Keratinocyte (primary cell): Measurements from ENCODE around the gene TCN1. TPM values are rescaled to one million over a fixed set of nuclear protein-coding genes. Genes with fewer than 3 reads are reported as not detected.

Experiments used
- DNase-seq: peaks from one replicate; pipeline ENCODE4 v3.0.0-alpha.2; 2011; ENCODE audit warnings: low read depth, missing footprints, low spot score
- FAIRE-seq: peaks from 2 replicates; lab custom pipeline; 2011; peaks lifted over from hg19 to GRCh38; lab: Jason Lieb, UNC
- H2AFZ ChIP-seq: 2 replicates; pipeline ENCODE4 v1.6.0; 2012; ENCODE audit warnings: low read length, control low read depth, inconsistent platforms; ENCODE audit not compliant: control insufficient read depth
- H3K27ac ChIP-seq: 2 replicates; pipeline ENCODE4 v1.5.1; 2011; ENCODE audit warnings: low read length; ENCODE audit not compliant: control insufficient read depth, insufficient read depth
- H3K27me3 ChIP-seq: 3 replicates; pipeline ENCODE4 v1.6.0; 2011; ENCODE audit warnings: low read length; ENCODE audit not compliant: control insufficient read depth, insufficient read depth; ENCODE audit errors: extremely low read depth
- H3K36me3 ChIP-seq, 2 experiments: 2 replicates in 1 of 2; 3 replicates in 1 of 2; pipeline ENCODE4 v1.5.1; 2011; ENCODE audit warnings: low read length in 2 of 2, mild to moderate bottlenecking in 1 of 2; ENCODE audit not compliant: control insufficient read depth in 2 of 2, insufficient read depth in 2 of 2; ENCODE audit errors: extremely low read depth in 1 of 2
- H3K4me1 ChIP-seq: 3 replicates; pipeline ENCODE4 v1.5.1; 2011; ENCODE audit warnings: low read length; ENCODE audit not compliant: control insufficient read depth, insufficient read depth; ENCODE audit errors: extremely low read depth
- H3K4me2 ChIP-seq: 3 replicates; pipeline ENCODE4 v1.6.0; 2011; ENCODE audit warnings: low read depth, low read length; ENCODE audit not compliant: control insufficient read depth, insufficient read depth; ENCODE audit errors: extremely low read depth
- H3K4me3 ChIP-seq, 3 experiments: fragments of 200-600 bp in 1 of 3; sonication (generic) in 1 of 3; 2 replicates in 2 of 3; 3 replicates in 1 of 3; pipeline ENCODE4 v1.5.1; 2011 to 2016; ENCODE audit warnings: low read length in 3 of 3, mild to moderate bottlenecking in 3 of 3, control low read depth in 2 of 3, inconsistent platforms in 1 of 3, low read depth in 1 of 3, mixed read lengths in 1 of 3, mixed run types in 1 of 3, moderate library complexity in 1 of 3; ENCODE audit not compliant: control insufficient read depth in 2 of 3, insufficient read depth in 2 of 3; ENCODE audit errors: extremely low read depth in 1 of 3
- H3K79me2 ChIP-seq: 2 replicates; pipeline ENCODE4 v1.6.0; 2012; ENCODE audit warnings: low read length; ENCODE audit not compliant: control insufficient read depth, insufficient read depth
- H3K9ac ChIP-seq: 3 replicates; pipeline ENCODE4 v1.6.0; 2011; ENCODE audit warnings: low read length; ENCODE audit not compliant: control insufficient read depth, insufficient read depth; ENCODE audit errors: extremely low read depth
- H3K9me1 ChIP-seq: 3 replicates; pipeline ENCODE4 v1.6.0; 2011; ENCODE audit warnings: low read length; ENCODE audit not compliant: control insufficient read depth, insufficient read depth; ENCODE audit errors: extremely low read depth
- H3K9me3 ChIP-seq: 2 replicates; pipeline ENCODE4 v1.5.1; 2012; ENCODE audit warnings: low read depth, low read length; ENCODE audit not compliant: control insufficient read depth
- H4K20me1 ChIP-seq: 3 replicates; pipeline ENCODE4 v1.6.0; 2011; ENCODE audit warnings: low read length; ENCODE audit not compliant: control insufficient read depth, insufficient read depth; ENCODE audit errors: extremely low read depth
- EZH2 ChIP-seq: IDR thresholded peaks from one replicate; pipeline ENCODE4 v1.6.1; 2012; ENCODE audit warnings: inconsistent platforms, mild to moderate bottlenecking, low read length, moderate library complexity
- dilution Hi-C: fragments of 300-500 bp; cut with MboI; formaldehyde crosslinking; loops from one replicate; pipeline ENCODE4 v1.7.0; 2020; ENCODE audit warnings: low sequenced_read_pairs; ENCODE audit not compliant: extremely low pct_ligation_motif_present
- polyA plus RNA-seq, 5 experiments: library from polyadenylated mRNA; depleted of rRNA in 3 of 5; stranded (reverse) in 3 of 5; stranded (forward) in 1 of 5; unstranded in 1 of 5; fragments of >200 nt; gene quantifications; 1 replicate in 1 of 5; 2 replicates in 3 of 5; 3 replicates in 1 of 5; pipeline versions ENCODE4 v1.2.1 to v1.2.3, GENCODE V29; 2011 to 2012; ENCODE audit warnings: missing spikeins in 2 of 5, low read depth in 1 of 5, low replicate concordance in 1 of 5
- TF ChIP-seq, protein P1 (sequence below), 3 experiments: IDR thresholded peaks in 1 of 3; conservative IDR thresholded peaks in 1 of 3; optimal IDR thresholded peaks in 1 of 3; 2 replicates in 2 of 3; 3 replicates in 1 of 3; pipeline versions ENCODE3 to v1.5.1; 2011; ENCODE audit warnings: low read length in 3 of 3, mild to moderate bottlenecking in 3 of 3, moderate library complexity in 2 of 3, control low read depth in 1 of 3, inconsistent platforms in 1 of 3; ENCODE audit not compliant: insufficient read depth in 2 of 3; ENCODE audit errors: extremely low read depth in 1 of 3

TCN1 gene
- polyA plus RNA-seq, 1 donor (not counting 4 experiments of a cell fraction or from before 2014, with no cell fraction given), result 3.7 TPM

DNA sequence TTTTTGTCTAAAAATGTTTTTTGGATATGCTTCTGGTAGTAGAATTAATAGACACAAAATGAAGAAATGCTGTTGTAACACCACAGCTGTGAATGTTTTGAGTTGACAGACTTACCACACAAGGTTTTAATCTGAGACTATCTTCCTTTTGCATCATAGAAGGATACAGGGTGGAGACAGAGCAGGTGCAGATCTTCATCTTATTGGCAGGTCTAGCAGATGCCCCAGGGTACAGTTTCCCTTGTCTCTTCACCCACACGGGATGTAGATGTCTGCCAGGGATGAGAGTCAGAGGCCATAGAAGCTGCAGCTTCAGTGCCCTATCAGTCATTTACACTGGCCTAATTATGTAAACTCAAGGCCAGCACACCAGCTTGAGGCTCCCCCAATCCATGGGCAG is 13.3 kb upstream of the TCN1 start:
- Histone ChIP-seq H2AFZ (no peak overlapping the region), H3K4me1 (no peaks in the 10 kb centered on the region), H3K9ac (no peak overlapping the region), H3K4me3 (no peak overlapping the region), H3K9me1 (no peaks in the 10 kb centered on the region), H3K79me2 (no peaks in the 10 kb centered on the region), H3K4me2 (no peak overlapping the region), H3K36me3 (no peaks in the 10 kb centered on the region), H4K20me1 (no peaks in the 10 kb centered on the region), H3K9me3 (no peaks in the 10 kb centered on the region), H3K27ac (no peak overlapping the region), H3K27me3 (no peaks in the 10 kb centered on the region)
- TF ChIP-seq, protein P1, sequence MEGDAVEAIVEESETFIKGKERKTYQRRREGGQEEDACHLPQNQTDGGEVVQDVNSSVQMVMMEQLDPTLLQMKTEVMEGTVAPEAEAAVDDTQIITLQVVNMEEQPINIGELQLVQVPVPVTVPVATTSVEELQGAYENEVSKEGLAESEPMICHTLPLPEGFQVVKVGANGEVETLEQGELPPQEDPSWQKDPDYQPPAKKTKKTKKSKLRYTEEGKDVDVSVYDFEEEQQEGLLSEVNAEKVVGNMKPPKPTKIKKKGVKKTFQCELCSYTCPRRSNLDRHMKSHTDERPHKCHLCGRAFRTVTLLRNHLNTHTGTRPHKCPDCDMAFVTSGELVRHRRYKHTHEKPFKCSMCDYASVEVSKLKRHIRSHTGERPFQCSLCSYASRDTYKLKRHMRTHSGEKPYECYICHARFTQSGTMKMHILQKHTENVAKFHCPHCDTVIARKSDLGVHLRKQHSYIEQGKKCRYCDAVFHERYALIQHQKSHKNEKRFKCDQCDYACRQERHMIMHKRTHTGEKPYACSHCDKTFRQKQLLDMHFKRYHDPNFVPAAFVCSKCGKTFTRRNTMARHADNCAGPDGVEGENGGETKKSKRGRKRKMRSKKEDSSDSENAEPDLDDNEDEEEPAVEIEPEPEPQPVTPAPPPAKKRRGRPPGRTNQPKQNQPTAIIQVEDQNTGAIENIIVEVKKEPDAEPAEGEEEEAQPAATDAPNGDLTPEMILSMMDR (optimal IDR thresholded peaks at IDR 0.05 in 1 of 3, IDR thresholded peaks at IDR 0.05 in 1 of 3, conservative IDR thresholded peaks at IDR 0.05 in 1 of 3; ENCODE audit: extremely low read depth in 1 of 3, insufficient read depth in 2 of 3, low read length in 3 of 3), result no peak
- no peak for TF ChIP-seq EZH2
- DNase-seq, result no peak
- dilution Hi-C loops, result no loop called here
- no peak for FAIRE-seq

DNA sequence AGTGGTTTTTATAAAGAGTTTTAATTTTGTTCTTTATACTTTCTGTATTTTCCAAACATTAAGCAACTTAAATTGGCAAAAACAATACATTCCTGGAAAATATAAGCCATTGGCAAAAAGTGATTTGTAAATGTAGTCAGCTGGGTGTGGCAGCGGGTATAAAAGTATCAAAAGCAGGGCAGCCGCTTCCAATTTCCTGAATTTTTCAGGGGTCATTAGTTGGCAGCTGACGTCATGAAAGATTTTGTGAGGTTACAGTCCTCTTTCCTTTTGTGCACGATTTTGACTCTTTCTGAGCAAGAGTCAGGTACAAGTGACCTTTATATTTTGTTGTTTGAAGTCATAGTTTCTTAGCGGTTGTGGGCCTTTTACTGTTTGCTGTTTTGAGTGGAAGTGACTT is 12.3 kb upstream of the TCN1 start, which contains the start of gene OOSP3:
OOSP3 (plus strand) TSS at position 208 of the 400 bp plus-strand sequence; CDS start at position 235, 27 bp downstream.
- H3K4me2 ChIP-seq, result no peak within 1 kb of the TSS
- dilution Hi-C loops, result no loop called here
- H3K27me3 ChIP-seq, result no peaks in the 10 kb centered on the region
- TF ChIP-seq, protein P1 (optimal IDR thresholded peaks at IDR 0.05 in 1 of 3, IDR thresholded peaks at IDR 0.05 in 1 of 3, conservative IDR thresholded peaks at IDR 0.05 in 1 of 3; ENCODE audit: extremely low read depth in 1 of 3, insufficient read depth in 2 of 3, low read length in 3 of 3), result no peak
- TF ChIP-seq EZH2, result no peak
- no peaks in the 10 kb centered on the region for H4K20me1 ChIP-seq
- H3K4me1 ChIP-seq, result no peaks in the 10 kb centered on the region
- H2AFZ ChIP-seq, result no peak within 1 kb of the TSS
- H3K9me1 ChIP-seq, result no peaks in the 10 kb centered on the region
- H3K4me3 ChIP-seq, result no peak within 1 kb of the TSS
- no peaks in the 10 kb centered on the region for H3K36me3 ChIP-seq
- DNase-seq (no peak), FAIRE-seq (no peak)
- no peaks in the 10 kb centered on the region for H3K79me2 ChIP-seq
- no peaks in the 10 kb centered on the region for H3K9me3 ChIP-seq
- H3K27ac ChIP-seq, result no peak within 1 kb of the TSS
- H3K9ac ChIP-seq, result no peak within 1 kb of the TSS
